Islet precursor cell (in vitro differentiated cells): ENCODE data around the gene FHOD3.

Experiments used
- DNase-seq: peaks from one replicate; pipeline ENCODE4 v3.0.0-alpha.2; 2018

The FHOD3 gene

DNA sequence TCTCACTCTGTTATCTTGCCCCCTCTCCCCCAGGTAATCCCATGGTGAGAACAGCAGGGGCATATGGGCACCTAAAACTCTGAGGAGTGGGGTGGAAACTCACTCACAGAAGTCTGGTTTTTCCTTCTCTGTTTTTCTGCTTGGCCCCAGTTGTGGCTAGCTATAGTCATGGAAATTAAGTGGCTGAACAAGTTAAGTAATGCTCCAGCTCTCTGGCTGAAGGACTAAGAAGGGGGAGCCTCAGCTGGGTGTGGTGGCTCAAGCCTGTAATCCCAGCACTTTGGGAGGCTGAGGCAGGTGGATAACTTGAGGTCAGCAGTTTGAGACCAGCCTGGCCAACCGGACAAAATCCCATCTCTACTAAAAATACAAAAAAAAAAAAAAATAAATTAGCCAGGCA is 270.3 kb downstream of the FHOD3 start:
- DNase-seq = no peak

DNA sequence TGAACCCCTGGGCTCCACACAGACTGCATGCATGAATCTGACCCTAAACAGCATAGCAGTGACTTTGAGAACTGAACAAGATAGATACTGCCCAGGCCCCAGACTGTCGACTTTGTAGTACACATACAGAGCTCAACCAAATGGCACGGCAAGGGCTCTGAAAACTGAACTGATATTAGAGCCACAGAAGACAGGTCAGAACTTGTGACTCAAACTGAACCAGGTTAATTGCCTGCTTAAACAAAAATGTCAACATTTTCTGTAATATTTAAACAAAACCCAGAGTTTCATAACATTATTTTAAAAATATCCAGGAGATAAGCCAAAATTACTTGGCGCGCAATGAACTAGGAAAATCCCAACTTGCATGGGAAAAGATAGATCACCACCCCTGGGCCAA is 271.0 kb downstream of the FHOD3 start:
- DNase-seq = no peak

DNA sequence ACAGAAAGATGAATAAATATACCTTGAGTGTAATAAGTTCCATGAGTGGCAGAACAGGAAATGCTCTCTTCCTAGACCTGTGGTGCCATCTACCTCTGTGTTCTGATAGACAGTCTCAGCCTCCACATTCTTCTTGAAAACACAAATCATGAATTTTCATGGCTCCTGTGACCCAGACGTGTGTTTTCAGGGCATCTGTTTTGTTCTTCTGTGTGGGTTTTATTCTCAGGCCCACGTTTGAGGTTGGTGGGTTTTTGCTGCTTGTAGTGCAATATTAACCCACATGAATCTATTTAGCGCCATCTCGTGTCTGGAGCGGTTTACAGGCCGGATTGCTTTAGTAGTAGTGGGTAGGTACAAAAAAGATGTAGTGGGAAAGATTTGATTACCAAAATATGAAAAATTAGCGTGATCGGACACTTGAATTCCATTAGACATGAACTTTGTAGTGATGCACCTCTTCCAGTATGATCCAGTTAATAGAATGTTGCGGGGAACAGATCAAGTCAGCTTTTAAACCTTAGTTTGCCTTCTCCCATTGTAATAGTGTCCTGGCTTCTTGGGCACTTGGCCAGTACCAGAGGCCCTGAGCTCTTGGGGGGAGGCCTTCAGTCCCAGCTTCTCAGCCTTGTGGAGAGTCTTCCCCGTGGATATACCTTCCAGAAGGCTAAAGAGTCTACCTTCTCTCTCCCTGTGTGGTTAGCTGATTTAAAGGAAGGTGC is 274.8 kb downstream of the FHOD3 start:
- peak; percentile 70 for DNase-seq

DNA sequence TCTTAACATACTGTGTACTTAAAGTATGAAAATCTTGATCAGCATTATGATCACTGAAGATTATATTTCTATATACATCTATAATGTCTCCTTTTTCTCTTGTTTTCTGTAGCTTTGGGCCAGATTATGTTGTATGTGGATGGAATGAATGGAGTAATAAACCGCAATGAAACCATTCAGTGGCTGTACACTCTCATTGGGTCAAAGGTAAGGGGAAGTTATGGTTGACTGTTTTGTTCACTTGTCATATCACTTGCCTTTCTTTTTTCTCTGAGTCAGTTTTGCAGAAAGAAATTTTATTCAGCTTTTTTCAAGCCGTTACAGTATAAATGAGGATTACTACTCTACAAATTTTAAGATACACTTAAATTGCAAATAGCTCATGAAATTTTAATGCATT is 278.8 kb downstream of the FHOD3 start:
- DNase-seq = no peak

DNA sequence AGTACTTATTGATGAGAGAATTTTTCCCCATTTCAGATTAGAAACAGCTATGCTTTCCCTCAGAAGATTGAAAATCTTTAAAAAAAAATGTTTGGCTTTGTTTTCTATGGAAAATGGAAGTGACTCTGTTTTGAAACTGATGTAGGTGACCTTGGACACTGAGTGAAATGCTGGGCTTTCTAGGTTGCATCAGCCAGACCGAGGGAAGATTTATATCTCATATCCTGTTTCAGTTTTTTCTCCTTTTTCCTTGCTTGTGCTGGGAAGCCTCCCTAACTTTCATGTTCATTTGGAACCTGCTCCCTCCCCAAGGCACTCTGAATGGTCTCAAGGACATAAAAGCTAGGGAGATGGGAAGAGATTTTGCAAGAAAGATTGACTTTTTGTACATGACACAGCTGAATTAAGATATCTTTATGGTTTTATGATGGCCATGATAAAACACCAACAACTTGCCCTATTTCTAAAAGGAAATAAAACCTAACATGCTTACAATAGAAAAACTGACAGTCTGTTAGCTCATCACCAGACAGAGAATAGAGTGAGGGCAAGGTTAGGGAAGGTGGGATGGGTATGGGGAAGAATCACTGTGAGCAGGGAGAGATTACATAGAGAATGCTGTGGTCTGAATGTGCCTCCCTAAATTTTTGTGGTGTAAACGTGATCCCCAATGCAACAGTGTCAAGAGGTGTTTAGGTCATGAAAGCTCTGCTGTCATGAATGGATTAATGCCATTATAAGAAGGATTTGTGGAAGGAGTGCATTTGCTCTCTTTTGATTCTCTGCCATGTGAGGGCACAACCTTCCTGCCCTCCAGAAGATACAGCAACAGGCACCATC is 281.6 kb downstream of the FHOD3 start:
- no peak for DNase-seq

DNA sequence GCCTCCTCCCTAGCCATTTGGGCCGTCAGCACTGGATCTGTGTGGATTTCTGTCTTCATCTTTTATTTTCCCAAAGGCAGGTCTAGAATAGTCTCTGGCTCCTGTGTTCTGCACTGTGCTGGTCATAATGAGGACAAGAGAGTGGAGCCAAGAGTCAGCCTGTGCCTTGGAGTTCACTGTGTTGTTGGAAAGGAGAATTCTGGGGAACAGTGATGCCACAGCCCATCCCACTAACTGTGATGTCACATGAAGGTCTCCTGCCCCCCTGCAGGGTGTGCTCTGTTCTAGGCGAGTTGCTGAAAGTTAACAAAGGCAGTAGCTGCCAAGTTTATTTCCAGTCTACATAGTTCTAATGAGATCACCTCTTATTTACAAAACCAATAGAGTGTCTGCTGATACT is 282.8 kb downstream of the FHOD3 start:
- no peak for DNase-seq

DNA sequence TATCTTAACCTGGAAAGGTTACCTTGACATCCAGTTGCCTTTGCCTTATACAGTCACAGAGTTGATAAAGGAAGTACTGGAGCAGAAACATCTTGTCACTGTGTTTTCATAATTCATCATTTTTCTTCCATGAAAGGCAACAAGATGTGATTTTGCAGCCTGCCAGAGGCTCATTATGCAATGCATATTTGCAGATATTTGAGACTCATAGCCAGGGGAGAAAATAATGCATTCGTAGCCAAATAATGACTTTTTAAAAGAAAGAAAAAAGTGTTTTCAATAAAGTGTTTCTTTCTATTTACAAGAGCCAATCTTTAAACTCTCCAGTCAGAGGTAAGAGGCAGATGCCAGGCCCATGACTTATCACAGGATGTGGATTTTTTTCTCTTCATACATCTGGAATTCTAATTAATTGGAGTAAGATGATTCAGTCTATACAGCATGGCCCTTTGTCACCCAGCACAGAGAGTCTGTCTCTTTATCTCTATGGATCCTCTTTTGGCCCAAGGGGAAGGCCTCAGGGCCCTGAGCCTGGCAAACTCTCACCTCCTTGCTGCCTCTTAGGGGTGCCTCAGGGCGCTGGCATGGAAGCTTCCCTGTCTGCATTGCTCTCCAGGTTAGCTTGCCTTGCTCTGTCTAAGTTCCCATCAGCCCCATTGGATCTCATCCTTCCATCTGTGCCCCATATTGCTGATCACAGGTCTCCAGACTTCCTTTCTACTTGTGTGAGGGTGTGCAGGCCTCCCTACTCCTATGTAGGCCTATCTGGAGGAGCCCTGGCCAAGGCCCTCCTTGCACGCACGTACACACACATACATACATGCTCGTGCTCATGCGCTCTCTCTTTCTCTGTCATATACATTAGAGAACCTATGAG is 283.6 kb downstream of the FHOD3 start:
- no peak for DNase-seq

DNA sequence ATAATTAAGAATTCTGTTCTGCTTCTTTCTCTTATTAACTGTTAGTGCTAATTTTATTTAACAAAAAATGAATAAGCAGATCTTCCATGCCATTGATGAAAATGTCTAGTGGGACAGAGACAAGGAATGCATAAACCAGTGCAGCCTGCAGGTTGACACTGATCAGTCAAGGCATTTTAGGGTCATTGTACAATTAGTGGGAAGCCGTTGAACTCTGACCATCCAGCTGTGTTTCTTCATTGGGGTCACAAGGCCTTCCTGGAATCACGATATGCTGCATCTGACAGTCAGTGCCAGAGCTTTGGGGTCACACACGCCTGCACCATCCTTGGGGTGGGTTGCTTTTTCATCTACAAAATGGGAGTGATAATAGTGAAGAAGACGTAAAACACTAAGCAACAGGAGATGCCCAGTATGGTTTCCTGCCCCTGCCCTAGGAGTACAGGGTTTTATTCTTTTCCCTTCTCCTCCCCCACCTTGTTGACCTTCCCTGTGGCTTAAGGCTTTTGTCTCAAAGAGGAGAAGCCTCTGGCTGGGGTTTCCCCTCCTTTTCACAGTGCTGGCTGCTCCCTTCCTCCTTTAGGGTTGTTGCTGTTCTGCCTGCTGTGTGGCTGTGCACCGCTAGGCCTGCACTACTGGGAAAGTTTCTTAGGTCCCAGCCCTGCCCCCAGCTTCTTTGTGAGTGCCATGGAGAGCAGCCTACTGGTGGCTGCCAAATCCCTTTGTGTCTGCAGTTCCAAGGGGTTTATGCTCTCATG is 285.7 kb downstream of the FHOD3 start:
- DNase-seq = no peak

DNA sequence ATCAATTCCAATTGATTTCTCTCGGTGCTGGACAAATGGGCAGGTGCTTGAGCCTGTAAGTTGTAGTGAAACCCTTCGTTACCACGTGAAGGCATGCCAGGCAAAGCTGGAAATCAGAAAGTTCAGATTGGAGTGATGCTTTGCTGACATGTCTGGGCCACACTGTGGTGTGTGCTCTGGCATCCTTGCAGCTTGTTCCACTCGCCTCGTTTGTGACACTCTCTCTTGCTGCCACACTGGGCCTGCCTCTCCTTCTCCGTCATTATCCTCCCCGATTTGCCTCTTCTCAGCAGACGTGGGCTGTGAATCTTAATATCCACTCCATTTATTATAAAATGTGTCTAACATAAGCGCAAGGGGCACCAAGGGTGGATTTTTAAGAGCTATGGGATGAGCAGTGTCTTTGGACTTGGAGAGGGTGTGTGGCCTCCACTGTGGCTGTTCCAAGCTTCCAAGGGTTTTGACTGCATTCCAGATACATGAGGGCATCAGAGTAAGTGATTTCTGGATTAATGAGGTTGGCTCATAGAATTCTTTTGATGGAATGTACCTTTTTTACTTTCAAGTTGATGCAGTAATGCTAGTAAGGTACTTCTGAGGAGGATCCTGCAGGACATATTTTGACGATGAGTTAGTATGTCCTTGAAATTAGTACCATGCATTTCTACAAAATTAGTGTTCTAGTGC is 292.5 kb downstream of the FHOD3 start:
- DNase-seq = no peak

DNA sequence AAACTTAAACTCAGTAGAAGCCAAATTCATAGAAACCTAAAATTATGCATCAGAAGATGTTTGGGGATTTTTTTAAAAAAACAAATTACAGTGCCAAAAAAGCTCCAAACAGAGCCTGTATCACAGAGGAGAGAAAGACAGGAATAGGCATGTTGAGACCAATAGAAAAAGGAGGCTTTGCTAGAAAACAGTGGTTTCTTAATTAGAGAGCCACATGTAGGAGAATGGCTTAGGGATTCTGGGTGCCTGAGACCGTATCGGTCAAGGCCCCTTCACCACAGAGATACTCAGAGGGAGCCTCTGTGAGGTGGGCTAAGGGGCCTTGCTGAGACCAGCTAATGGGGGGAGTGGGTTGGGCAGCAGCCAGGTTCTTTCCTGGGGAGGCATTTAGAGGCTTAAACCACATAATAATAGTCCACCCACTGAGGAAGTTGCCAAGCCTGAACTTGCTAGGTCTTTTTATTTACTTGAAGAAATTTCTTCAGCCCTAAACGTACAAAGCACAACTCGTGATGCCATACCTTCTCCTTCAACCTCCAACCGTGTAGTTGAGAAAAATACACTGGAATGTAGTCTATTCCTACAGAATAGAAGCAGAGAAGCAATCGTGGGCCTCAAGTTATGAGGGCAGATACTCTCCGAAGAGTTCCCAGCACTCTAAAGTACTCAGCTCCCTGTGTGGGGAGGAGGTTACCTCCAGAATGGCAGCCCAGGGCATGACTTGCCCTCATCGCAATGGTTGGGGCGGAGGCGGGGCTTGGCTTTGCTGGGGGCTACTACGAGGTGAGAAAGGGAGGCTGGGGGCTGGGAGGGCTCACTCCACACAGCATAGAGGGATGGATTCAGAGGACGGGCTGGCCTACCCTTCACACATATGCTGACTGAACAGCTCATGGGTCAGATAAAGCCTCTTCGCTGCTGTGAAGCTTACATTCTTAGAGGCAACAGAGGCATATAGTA is 293.4 kb downstream of the FHOD3 start:
- DNase-seq = no peak

DNA sequence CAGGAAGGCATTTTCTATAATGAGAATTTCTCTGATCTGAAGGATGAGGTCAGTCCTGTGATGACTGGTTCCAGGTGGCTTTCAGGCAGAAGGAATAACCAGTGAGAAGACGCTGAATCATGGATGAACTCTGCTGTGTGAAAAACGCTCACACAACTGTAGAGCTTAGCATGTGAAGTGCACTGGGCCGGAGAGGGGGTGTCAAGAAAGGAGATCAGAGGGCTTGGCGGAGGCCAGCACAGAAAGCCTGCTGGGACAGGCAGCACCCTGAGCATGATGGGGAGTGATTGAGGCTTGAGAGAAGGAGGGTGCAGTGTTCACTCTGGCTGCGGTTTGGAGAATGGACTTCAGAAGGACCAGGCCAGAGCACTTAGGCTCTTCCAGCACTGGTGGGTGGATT is 294.8 kb downstream of the FHOD3 start:
- DNase-seq = no peak

DNA sequence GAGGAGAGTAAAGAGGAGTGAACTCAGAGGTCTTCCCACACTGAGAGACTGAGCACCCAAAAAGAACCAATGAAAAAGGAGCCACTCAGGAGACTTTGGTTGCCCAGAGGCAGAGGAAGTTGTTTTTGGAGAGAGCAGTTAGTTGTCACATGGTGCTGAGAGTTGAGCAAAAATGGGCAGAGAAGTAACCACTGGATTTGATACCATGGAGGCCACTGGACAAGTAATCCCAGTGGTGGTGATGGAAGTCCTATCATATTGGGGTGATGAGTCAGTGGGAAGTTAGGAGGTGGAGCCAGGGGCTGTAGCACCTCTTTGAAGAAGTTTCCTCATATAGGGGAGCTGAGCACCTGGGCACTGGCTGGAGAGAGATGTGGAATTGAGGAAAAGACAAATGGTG is 295.5 kb downstream of the FHOD3 start:
- no peak for DNase-seq

DNA sequence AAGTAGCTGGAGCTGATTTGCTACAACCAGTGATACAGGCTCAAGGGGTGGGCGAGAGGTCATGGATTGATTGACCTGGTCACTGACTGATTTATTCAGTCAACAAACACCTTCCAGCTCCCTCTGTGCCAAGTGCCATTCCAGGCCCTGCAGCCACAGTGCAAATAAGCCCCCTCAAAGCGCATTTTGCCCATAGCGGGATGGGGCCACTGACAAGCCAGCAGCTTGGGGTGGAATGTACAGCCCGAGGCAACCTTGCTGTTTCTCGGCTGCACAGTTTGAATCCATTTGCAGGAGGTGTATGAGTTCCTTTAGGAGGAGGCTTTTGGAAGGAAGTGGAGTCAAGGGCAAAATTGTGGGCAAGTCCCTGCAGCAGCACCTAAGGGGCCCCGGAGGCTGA is 296.1 kb downstream of the FHOD3 start:
- no peak for DNase-seq

DNA sequence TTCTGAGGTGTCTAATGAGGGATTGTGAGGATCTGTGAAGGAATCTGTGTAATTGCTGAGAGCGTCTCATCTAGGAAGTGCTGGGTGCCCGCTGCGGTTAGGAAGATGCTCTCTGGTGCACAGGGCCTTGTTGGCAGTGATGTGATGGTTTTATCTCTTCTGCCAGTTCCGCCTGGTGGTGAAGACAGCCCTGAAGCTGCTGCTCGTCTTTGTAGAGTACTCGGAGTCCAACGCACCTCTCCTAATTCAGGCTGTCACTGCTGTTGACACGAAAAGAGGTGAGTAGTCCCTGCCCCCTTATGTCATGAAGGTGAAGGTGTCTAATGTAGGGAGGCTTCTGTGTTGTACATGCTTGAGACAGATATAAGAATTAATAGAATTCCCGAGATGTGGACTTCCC is 297.1 kb downstream of the FHOD3 start:
- no peak for DNase-seq

DNA sequence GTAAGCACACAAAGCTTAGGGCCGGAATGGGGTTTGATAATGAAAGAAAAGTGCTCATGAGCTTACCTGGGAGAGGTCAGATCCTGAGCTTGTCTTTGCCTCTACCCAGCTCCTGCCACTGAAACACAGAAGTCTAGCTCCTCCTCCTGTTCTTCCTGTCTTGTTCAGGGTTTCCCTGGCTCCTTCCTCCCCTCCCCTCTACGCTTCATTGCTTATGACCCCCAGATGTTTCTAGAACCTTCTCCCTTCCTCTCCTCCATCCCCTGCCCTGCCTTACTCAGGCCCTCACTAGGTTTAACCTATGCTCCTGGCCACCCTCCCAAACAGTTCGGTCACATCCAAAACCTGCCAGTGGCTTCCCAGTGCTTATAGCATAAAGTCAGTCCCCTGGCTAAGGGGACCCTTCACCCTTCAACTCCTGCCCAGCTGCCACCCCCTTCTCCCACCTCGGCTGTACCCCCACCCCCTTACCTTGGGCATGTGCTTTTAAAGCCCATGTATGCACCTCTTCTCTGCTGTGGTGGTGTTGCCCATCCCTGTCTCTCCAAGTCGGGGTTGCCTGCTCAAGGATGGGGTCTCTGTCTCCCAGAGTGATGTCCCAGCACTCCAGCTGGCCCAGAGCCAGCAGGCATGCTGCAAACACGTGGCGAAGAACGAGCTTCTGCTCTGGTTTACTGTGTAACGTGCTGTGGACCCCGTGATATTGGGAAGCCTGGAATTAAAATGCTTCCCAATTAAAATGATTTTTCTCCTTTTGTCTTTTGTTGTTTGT is 297.7 kb downstream of the FHOD3 start:
- DNase-seq = no peak

DNA sequence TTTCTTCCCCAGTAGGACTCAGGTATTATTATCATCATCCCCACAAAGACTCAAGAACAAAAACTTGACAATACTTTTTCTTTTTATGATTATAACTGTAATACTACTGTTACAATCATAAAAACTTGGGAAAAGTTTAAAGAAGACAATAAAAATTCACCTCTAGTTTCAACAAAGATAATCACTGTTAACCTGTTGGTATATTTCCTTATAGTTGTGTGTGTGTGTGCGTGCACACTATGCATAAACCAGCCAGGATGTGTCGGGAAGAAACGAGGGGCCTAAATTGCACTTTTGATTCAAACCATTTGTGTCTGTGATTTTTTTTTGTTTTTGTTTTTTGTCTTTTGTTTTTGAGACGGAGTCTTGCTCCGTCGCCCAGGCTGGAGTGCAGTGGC is 298.3 kb downstream of the FHOD3 start:
- no peak for DNase-seq

DNA sequence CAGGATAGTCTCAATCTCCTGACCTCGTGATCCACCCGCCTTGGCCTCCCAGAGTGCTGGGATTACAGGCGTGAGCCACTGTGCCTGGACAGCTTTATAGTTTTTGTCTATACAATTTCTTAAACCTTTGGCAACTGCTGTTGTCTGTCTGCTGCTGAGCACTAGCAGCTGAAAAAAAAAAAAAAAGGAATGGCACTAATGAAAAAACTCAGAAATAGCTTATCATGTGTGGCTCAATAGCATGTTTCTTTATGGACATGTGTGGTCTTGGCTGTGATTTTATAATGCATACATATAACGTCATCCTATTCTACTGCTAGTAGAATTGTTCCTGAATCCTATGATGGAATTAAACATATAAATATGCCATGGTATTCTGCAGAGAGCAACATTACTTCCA is 300.1 kb downstream of the FHOD3 start:
- DNase-seq = no peak

DNA sequence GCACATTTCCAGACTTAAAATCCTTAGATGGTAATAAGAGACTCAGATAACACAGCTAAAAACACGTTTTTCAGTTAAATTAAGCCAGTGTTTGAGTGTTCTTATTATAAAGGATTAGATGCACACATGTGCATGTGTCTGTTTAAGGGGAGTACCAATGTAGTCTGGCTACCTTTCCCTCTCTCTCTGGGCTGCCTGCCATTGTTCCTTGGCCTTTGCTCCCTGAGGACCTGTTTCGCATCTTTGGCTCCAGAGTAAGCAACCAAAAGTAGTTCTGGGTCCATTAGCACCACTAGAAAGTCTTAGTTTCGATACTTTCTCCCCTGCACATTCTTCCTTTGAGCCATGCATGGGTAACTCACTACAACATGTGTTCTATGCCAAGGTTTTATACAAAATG is 303.0 kb downstream of the FHOD3 start:
- DNase-seq = no peak

DNA sequence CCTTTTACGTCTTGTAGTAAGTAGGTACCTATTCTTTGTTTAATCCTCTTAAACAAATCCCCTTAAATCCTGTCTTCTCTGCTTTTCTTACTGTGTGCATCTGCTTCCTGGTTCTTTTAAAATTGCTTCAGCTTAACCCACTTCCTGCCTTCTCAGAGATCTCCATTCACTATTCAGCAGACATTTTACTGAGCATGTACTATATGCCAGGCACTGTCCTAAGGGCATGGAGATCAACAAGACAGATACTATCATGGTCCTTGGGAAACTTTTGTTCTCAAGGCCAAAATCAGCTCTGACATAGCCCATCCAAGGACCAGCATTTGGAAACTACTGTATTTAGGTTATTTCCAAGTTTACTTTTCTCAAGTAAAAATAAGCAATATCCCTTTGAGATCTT is 303.8 kb downstream of the FHOD3 start:
- no peak for DNase-seq

DNA sequence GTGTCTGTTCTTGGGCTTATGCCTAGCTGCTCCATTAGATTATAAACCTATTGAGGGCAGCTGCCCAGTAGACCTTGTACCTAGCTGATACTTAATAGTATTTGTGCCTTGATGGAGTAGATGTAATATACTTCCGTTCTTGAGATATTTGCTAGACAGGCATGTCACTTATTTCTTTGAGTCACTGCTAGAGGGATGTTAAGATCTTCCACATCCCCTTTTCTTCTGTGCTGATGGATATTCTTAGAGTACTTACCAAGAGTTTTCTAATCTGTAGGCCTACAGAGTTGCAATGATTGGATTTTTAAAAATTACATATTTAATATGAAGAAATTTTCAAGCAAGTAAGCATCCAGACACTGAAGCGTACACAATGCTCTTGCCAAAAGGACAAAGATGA is 304.6 kb downstream of the FHOD3 start:
- DNase-seq = no peak
